HL-60/S4 treated with retinoic acid at 250 ng/mL for 4 days and 3 days (cell line): ENCODE data around the gene RHBDD2.
"Not testable (repeated sequence)": the region's sequence is repeated elsewhere in the genome, so short reads cannot be mapped to it uniquely, and the experiment has no call there.

ENCODE experiments used
- in situ Hi-C: fragments of 300-500 bp; cut with MboI; formaldehyde crosslinking; loops from 2 replicates; pipeline ENCODE4 v1.7.0; 2022; ENCODE audit warnings: low sequenced_read_pairs

Gene RHBDD2

DNA sequence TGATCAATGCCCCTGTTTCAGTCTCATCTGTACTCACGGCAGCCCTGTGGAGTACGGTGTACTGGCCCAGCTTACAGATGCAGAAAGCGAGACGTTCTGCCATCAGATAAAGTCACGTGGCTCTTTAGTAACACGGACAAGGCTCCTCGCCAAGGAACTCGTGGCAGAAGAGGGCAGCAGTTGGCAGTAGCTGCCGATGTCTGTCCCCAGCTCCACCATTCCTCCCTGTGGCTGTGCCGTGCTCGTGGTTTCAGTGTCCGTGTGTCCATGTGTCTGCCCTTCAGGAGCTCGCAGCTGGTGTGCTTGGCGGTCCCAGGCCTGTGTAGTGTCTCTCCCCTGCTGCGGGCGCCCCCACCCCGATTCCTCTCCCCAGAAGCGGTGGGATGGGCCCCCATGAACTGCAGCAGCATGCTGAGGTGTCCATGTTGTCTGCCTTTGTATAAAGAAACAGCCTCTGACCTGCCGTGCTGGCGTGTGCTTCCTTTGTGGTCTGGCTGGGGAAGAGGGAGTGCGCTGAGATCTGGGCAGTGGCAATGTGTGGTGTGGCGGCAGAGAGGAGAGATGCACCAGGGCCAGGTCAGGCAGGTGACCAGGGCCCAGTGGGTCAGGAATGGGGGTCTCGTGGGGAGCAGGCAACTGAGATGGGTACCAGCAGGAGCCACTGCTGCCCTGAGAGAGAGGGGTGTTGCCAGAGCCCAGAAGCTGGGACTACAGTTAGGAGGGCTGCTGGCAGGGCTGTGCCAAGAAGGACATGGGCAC, 9.8 kb downstream of the RHBDD2 start:
- in situ Hi-C loops: no loop called here

GRCh38 chr7:75889223-75889825, 10.5 kb downstream of the RHBDD2 start:
- in situ Hi-C loops: no loop called here

GRCh38 chr7:75889826-75890225, 11.0 kb downstream of the RHBDD2 start:
- in situ Hi-C loops: no loop called here

- in situ Hi-C loops: not testable (repeated sequence)
These were observed 12.4 kb downstream of the RHBDD2 start for GRCh38 chr7:75891237-75891636.

DNA sequence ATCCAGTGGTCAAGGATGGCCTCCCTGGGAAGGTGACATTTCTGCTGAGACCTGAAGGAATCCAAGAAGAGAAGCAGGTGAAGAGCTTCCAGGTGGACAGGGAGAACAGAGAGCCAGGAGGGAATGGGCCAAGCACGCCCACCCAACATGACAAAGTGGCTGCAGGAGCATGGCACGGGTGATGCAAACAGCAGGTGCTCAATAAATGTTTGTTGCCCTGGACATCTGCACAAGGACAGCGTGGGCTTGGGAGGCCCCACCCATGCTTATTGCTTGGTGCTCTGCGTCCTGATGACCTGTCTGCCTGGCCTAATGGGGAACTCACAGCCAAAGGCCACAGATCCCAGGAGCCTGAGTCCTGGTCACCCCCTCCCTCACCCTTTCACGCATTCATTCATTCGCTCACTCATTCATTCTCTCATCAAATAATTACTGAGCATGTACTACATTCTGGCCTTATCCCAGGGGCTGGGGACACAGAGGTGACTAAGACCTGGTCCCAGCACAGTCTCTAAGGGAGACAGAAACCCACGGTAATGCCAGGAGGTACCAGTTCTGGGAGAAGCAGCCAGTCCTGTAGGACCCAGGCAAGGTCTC, 13.1 kb downstream of the RHBDD2 start:
- in situ Hi-C loops: no loop called here

GRCh38 chr7:75892634-75893272, 13.9 kb downstream of the RHBDD2 start:
- in situ Hi-C loops: no loop called here

DNA sequence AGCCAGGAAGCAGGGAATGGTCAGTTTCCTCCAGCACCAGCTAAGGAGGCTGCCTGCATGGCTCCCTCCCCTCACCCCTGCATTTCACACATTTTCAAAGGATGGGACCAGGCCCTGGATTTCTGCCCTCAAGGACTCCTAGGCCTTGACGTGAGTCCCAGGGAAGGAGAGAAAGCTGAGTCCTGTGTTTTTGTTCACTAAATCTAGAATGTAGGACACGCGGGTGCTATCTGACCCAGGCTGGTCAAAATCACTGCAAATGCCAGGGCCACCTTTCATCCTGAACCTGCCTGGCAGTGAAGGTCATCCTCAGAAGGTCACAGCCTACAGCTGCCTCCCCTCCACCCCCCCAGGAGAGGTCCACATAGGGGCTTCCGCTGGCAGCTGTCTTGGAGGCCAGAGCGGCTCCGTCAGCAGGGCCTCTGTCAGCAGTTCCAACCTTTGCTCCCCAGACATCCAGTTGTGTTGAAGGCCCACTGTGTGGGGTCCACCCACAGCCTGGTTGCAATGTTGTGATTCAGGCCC, 18.0 kb downstream of the RHBDD2 start:
- in situ Hi-C loops: no loop called here

DNA sequence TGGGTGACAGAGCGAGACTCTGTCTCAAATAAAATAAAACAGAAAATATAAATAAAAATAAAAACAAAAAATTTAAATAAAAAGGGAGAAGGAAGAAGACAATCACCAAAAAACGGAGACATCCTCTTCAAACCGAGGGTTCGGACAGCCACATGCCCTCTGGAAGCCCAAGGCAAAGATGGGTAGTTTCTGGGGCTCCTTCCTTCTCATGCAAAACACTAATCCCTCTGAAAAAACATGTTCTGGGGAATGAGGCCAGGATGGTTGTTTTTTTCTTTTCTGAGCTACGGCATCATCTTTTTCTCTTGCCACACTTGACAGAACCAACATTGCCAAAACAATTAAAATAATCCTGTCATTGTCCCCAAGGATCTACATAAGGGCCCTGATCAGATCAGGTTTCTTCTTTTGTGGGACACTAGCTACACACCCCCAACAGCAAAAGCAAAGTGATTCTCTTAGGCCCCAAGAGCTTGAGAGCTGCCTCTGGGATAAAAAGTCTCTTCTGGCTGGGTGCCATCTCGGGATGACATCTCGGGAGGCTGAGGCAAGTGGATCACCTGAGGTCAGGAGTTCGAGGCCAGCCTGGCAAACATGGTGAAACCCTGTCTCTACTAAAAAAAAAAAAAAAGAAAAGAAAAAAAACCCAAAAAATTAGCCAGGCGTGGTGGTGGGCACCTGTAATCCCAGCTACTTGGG, 21.9 kb downstream of the RHBDD2 start:
- in situ Hi-C loops: no loop called here

DNA sequence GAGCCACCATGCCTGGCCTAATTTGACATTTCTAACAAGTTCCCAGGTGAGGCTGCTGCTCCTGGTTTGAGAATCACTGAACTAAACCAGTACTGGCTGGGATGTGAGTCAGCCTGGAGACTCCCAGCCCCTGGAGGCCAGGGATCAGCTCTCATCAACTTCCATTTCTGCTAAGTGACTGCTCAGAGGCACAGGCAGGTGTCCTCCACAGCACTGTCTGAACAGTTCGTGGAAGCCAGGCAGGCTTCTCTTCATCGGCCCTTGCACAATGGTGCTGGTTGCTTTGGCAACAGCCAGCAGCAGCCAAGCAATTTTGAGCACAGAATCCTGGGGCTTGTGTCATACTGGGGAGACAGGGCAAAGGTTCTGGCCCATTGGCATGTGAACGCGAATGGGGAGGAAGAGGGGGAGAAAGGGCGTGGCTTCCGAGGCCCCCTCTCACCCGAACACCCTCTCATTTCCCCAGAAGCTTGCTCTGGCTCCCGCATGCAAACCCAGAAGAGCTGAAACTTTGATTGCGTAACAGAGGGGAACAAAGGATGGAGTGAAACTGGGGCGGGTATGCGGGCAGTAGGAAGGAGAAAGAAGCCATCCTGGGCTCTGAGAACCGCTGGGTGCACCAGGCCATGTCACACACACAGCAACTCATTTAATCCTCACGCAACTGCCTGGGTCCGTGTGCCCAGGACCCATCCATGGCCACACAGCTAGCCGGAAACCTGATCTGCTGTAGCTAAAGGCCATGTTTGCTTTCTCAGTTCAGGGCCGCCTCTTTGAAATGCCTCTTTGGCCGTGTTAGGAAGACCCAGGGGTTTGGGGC, 27.2 kb downstream of the RHBDD2 start:
- in situ Hi-C loops: no loop called here

DNA sequence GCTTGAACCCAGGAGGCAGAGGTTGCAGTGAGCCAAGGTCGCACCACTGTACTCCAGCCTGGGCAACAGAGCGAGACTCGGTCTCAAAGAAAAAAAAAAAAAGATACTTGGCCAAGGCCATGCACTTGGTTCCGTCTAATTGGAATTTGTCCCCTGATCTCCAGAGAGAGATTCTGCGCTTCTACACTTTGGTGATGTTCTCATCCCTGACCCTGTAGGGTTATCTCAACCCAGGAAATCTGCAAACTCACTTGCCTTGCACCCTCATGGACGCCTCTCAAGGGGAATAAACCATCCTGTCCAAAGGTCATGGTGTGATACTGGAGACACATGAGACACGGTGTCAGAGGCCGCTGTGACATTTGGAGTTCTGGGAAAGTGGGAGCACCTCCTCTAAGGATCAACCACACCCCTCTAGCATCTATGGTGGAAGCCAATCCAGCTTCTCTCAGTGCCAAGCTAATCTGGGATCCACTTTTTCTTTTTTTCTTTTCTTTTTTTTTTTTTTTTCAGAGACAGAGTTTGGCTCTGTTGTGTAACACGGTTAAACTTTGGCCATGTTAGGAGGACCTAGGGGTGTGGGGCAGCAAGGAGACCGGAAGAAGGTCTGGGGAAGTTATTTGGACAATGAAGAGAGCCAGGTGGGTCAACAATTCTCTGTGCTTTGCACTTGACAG, 28.3 kb downstream of the RHBDD2 start:
- in situ Hi-C loops: no loop called here

GRCh38 chr7:75907668-75908039, 28.8 kb downstream of the RHBDD2 start:
- in situ Hi-C loops: not testable (repeated sequence)

DNA sequence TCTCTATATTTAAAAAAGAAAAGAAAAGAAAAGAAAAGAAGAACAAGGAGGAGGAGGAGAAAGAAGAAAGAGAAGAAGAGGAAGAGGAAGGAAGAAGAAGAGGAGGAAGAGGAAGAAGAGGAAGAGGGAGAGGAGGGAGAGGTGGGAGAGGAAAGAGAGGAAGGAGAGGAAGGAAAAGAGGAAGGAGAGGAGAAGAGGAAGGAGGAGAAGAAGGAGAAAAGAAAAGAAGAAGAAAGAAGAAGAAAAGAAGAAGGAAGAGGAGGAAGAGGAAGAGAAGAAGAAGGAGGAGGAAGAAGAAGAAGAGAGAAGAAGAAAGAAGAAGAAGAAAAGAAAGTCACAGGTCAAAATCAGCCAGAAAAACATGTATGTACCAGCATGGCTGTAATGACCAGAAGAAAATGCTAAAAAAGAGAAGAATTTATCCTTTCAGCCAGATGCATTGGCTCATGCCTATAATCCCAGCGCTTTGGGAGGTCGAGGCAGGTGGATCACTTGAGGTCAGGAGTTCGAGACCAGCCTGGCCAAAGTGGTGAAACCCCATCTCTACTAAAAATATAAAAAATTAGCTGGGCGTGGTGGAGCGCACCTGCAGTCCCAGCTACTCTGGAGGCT, 30.8 kb downstream of the RHBDD2 start:
- in situ Hi-C loops: no loop called here

DNA sequence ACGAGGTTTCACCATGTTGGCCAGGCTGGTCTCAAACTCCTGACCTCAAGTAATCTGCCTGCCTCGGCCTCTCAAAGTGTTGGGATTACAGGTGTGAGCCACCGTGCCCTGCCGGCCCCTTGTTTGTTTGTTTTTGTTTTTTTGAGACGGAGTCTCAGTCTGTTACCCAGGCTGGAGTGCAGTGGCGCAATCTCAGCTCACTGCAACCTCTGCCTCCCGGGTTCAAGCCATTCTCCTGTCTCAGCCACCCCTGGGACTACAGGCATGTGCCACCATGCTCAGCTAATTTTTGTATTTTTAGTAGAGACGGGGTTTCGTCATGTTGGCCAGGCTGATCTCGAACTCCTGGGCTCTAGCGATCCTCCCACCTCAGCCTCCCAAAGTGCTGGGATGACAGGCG, 32.4 kb downstream of the RHBDD2 start:
- in situ Hi-C loops: not testable (repeated sequence)

DNA sequence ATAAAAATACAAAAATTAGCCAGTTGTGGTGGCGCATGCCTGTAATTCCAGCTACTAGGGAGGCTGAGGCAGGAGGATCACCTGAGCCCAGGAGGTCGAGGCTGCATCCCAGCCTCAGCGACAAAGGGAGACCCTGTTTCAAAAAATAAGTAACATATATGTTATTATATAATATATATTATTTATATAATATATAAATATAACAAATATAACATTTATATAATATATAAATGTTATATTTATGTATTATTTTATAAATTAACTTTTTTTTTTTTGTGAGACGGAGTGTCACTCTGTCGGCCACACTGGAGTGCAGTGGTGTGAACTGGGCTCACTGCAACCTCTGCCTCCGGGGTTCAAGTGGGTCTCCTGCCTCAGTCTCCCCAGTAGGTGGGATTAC, 34.6 kb downstream of the RHBDD2 start:
- in situ Hi-C loops: no loop called here

- in situ Hi-C loops: no loop called here
These were observed 35.4 kb downstream of the RHBDD2 start for GRCh38 chr7:75914169-75914654.

GRCh38 chr7:75914655-75915415, 36.0 kb downstream of the RHBDD2 start, which contains the start of gene POR:
POR (plus strand) TSS chr7:75915155; CDS start chr7:75954002, 38,847 bp downstream.
- in situ Hi-C loops: no loop called here

DNA sequence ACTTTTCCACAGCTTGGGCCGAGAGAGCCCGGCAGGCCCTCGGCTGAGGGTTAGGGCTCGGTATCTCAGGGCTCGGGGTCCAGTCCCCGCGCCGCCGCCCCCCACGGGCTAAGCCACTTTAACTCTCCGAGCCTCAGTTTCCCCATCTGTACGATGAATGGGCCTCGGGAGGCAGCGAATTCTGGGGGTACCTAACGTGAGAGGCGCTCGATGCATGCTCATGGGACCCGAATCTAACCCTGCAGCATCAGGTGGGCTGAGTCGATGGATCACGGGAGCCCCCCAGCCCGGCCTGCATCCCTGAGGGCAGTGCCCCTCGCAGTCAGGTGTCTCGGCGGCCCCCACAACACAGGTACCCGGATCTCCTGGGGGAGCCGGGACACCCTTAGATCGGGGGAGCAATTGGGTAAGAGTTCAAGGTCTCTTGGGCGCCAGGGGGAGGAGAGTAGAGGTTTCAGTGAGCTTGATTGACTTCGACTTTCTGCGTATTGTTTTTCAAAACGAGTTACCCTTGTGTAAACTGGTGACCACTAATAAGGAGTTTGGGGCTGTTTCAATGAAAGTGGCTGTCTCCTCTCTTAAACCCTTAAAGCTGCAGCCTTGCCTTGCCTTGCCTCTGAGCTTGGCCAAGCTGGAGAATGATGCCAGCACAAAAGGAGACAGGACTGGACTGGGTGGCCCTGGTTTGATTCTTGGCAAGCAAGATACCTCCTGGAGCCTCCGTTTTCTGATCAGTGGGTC, 36.8 kb downstream of the RHBDD2 start:
- in situ Hi-C loops: no loop called here
